ENCODE data around the gene DEFB126.

DNA sequence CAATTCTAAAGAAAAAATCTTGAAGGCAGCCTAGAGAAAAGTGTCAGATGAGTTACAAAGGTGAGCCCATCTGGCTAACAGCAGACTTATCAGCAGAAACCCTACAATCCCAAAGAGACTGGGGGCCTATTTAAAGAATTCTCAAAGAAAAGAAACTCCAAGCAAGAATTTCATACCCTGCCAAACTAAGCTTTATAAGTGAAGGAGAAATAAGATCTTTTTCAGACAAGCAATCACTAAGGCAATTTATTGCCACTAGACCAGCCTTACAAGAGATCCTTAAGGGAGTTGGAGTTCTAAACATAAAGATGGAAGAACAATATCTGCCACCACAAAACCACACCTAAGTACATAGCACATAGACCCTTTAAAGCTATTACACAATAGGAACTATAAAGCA is 24.9 kb upstream of the DEFB126 start:
- TF ChIP-seq, protein P1, sequence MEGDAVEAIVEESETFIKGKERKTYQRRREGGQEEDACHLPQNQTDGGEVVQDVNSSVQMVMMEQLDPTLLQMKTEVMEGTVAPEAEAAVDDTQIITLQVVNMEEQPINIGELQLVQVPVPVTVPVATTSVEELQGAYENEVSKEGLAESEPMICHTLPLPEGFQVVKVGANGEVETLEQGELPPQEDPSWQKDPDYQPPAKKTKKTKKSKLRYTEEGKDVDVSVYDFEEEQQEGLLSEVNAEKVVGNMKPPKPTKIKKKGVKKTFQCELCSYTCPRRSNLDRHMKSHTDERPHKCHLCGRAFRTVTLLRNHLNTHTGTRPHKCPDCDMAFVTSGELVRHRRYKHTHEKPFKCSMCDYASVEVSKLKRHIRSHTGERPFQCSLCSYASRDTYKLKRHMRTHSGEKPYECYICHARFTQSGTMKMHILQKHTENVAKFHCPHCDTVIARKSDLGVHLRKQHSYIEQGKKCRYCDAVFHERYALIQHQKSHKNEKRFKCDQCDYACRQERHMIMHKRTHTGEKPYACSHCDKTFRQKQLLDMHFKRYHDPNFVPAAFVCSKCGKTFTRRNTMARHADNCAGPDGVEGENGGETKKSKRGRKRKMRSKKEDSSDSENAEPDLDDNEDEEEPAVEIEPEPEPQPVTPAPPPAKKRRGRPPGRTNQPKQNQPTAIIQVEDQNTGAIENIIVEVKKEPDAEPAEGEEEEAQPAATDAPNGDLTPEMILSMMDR (IDR thresholded peaks at IDR 0.05), result no peak
- TF ChIP-seq POLR2A (IDR thresholded peaks at IDR 0.05), result no peak
